Raji (cell line): ENCODE data around the gene NTN5.

Experiments used
- POLR2A ChIP-seq: IDR thresholded peaks from 2 replicates; pipeline ENCODE4 v1.6.1; 2011; ENCODE audit warnings: low read depth, low read length, control low read depth; ENCODE audit not compliant: insufficient read depth

NTN5 gene

GRCh38 chr19:48623556-48624066, 49.2 kb downstream of the NTN5 start:
- TF ChIP-seq POLR2A, result no peak

GRCh38 chr19:48619692-48620585, 52.9 kb downstream of the NTN5 start:
- peak; percentile 6; the same call in 1 of the 2 replicates for TF ChIP-seq POLR2A

GRCh38 chr19:48618916-48619691, 53.7 kb downstream of the NTN5 start, which contains the start of the genes RPL18 and SPHK2:
Gene RPL18 (minus strand): TSS chr19:48619178. CDS start chr19:48619143, 35 bp downstream.
Gene SPHK2 (plus strand): TSS chr19:48619506. CDS start chr19:48620515, 1,009 bp downstream.
- peak; percentile 83 for TF ChIP-seq POLR2A

- TF ChIP-seq POLR2A, result no peak
Measured at GRCh38 chr19:48618278-48618915, 54.4 kb downstream of the NTN5 start.

GRCh38 chr19:48617146-48617937, 55.5 kb downstream of the NTN5 start:
- TF ChIP-seq POLR2A, result no peak

GRCh38 chr19:48616491-48617056, 56.2 kb downstream of the NTN5 start:
- TF ChIP-seq POLR2A, result no peak

GRCh38 chr19:48616041-48616436, 56.8 kb downstream of the NTN5 start:
- no peak for TF ChIP-seq POLR2A

- TF ChIP-seq POLR2A, result no peak
Measured at GRCh38 chr19:48615231-48616040, 57.4 kb downstream of the NTN5 start.

- no peak; the same call in 1 of the 2 replicates for TF ChIP-seq POLR2A
Measured at GRCh38 chr19:48614436-48615230, 58.2 kb downstream of the NTN5 start, which contains the start of gene FAM83E. Gene FAM83E (minus strand): TSS chr19:48615076. CDS start chr19:48613372, 1,704 bp downstream.

GRCh38 chr19:48613852-48614435, 58.9 kb downstream of the NTN5 start:
- TF ChIP-seq POLR2A, result peak; percentile 40; the same call in 1 of the 2 replicates

GRCh38 chr19:48613024-48613851, 59.6 kb downstream of the NTN5 start:
- TF ChIP-seq POLR2A, result no peak

GRCh38 chr19:48611872-48612271, 60.9 kb downstream of the NTN5 start:
- TF ChIP-seq POLR2A, result no peak
